Stimulated activated CD4-positive, alpha-beta T cell treated with anti-CD3 and anti-CD28 coated beads, Interleukin-2, amount 100 ng/mL, for 24 hours (primary cell): Measurements from ENCODE around the gene NFATC3.

Experiments used
- DNase-seq, 2 donors: peaks; one replicate each; pipeline ENCODE4 v3.0.0-alpha.2; 2020

NFATC3 gene

DNA sequence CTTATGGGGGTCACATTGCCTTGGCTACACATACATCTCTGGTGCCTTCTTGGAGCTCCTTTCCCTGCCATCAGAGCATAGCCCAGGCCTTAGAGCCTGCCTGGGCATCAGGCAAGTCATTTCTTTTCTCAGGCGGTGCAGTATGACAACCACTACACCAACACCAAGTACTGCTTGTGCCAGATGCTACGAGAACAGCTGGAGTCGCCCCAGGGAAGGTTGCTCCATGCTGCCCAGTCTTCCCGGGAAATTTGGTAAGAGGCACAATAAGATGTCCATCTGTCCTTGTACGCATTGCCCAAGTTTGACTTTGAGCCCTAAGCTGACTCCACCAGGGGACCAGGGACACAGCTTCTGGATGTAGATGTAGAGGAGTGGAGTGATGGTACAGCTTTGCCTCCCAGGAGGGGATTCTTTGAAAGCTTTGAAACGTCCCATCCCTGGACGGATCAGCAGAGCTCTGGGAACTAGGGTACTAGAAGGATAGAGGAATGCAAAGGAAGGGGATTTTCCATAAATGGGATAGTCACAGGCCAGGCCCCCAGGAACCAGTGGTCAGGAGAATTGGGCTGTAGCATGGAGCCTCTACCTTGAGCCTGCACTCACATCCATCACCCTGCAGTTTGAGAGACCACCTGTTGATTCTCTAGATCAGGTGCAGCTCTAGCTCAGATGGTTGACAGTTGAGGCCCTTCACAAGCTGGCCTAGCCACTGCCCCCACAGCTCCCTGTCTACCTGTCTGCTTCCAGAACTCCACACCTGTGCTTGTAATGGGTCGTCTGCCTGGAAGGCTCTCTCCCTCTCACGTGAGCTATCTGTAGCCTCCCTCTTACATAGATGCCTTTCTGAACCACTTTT is 11.0 kb upstream of the NFATC3 start:
- DNase-seq, result no peak

DNA sequence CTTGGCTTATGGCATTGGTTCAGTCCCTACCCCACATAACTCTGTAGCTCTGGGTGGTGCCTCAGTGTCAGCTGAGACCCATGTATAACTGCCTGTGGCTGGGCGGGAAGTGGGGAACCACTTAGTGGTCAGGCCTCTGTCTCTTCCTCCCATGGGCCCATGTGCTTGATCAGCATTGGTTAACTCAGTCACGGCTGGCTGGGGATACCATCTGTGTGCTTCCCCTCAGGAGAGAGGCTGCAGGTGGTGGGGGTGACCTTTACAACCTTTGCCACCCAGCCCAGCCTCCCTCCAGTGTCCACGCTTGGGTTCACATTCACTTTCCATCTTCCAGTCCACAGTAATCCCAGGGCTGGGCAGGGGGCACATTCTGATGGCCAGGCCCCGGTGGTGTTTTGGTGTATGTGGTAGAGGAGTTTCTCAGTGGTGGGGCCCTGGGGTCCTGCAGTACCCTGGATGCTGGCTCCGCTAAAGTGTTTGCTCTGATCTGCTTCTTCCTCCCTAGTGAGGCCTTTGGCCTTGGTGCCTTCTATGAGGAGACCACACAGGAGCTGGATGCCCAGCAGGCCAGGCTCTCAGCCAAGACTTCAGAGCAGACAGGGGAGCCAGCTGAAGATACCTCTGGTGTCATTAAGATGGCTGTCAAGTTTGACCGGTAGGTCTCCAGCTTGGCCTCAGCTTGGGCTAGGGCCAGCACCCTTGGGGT is 10.2 kb upstream of the NFATC3 start:
- DNase-seq, result peak in 1 of 2 donors; percentile 47

DNA sequence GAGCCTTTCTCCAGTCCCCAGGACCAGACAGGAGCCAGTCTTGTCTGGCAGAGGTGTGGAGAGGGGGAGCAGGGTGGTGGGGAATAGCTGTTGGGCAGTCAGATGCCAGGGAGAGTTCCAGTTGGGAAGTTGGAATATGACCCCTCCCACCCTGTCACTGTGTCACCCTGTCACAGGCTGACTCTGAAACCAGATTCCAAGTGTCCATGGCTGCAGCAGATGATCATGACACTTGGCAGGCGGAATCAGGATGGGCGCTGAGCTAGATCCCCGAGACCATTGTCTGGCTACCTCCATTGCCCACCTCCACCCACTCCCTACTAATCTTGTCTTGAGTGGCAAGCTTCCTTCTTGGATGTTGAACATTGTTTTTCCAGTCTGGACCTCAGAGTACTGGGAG is 9.2 kb upstream of the NFATC3 start:
- DNase-seq, result no peak

DNA sequence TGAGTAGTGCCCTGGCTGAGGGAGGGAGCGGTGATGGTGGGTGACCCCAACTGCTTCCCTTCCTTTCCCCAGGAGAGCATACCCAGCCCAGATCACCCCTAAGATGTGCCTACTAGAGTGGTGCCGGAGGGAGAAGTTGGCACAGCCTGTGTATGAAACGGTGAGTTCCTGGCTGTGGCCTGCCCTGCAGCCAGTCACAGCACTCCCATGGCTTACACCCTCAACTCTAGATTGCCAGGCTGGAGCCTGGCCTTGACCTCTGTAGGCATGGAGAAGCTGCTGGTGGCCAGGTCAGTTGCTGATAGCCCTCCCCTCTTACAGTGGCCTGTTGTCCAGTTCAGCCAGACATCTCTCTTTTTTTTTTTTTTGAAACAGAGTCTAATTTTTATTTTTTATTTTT is 8.6 kb upstream of the NFATC3 start:
- no peak for DNase-seq

DNA sequence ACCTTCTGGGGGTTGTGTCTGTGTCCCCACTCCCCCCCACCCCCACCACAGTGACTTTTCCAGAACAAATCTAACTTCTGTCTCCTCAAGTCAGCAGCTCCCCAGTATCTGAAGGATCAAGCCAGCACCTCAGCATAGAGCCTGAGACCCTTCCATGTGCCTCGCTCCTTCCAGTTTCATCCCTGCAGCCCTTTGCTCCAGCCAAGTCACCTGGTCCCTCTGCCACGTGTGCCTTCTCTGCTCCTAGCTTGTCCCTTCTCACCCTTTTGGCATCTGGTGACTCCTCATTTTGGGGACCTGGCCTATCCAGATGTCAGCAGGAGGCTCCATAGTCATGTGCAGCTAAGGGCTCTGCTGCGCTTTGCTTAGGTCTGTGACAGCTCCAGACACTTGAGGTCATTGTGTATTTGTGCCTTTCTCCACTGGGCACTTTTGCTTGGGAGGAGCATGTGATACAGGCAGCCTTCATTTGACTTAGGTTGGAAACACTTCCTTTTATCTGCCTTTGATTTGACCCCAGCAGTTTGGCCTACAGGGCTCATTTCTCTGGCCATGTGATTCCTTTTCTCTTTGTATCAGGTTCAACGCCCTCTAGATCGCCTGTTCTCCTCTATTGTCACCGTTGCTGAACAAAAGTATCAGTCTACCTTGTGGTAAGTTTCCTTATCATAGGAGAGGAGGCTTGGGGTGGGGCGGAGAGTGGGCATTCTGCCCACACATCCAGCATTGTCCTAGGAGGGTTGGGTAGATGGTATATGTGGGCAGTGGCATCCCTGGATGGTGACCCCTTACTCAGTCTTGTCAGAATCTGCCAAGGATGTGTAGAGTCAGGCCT is 7.1 kb upstream of the NFATC3 start:
- DNase-seq, result no peak

DNA sequence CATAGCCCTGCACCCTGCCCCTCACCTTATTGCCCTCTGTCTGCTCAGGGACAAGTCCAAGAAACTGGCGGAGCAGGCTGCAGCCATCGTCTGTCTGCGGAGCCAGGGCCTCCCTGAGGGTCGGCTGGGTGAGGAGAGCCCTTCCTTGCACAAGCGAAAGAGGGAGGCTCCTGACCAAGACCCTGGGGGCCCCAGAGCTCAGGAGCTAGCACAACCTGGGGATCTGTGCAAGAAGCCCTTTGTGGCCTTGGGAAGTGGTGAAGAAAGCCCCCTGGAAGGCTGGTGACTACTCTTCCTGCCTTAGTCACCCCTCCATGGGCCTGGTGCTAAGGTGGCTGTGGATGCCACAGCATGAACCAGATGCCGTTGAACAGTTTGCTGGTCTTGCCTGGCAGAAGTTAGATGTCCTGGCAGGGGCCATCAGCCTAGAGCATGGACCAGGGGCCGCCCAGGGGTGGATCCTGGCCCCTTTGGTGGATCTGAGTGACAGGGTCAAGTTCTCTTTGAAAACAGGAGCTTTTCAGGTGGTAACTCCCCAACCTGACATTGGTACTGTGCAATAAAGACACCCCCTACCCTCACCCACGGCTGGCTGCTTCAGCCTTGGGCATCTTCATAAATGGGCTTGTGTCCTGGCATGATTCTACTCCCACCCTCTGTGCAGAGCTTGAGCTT is 6.3 kb upstream of the NFATC3 start:
- DNase-seq, result no peak

DNA sequence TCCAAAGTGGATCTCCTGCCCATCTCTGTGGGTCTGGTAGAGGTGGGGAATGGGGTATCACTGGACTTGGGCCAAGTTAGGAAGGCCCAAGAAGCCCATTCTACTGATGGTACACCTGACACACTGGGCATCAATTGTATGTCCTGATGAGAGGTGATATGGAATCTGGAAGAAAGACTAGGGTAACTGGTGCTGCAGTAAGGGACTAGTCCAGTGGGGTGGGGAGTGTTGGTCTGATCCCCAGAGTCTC is 5.9 kb upstream of the NFATC3 start:
- DNase-seq, result no peak

DNA sequence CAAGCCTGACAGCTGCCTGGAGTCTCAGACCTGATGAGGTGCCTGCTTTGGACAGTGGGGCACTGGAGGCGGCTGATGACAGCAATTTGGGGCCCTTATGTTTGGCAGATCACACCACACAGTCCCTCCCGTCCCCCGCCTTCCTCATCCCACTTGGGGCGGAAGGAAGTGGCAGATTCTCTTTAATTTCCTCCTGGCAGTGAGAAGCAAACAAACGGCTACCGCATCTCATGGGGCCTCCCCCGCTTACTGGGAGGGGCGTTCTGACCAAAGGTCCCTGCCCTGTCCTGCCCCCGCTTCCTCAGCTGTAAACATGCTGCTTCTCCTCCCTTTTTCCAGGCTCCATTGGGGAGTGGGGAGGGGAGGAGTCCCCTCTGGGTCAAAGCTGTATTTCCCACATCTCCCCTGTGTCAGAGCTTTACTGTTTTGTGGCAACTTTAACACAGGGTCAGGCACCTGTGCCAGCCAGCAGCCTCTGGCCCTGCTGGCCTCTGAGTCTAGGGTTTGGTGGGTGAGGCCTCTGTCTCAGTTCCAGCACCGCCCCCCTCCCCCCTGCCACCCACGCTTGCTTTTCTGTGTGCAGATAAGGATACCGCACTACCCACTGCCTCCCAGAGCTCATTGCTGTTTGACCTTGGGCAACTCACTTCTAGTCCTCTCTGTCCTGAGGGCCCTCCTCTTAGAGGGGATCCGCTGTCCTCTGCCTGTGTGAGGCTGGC is 5.4 kb upstream of the NFATC3 start:
- DNase-seq, result peak; percentile 70 to 74

DNA sequence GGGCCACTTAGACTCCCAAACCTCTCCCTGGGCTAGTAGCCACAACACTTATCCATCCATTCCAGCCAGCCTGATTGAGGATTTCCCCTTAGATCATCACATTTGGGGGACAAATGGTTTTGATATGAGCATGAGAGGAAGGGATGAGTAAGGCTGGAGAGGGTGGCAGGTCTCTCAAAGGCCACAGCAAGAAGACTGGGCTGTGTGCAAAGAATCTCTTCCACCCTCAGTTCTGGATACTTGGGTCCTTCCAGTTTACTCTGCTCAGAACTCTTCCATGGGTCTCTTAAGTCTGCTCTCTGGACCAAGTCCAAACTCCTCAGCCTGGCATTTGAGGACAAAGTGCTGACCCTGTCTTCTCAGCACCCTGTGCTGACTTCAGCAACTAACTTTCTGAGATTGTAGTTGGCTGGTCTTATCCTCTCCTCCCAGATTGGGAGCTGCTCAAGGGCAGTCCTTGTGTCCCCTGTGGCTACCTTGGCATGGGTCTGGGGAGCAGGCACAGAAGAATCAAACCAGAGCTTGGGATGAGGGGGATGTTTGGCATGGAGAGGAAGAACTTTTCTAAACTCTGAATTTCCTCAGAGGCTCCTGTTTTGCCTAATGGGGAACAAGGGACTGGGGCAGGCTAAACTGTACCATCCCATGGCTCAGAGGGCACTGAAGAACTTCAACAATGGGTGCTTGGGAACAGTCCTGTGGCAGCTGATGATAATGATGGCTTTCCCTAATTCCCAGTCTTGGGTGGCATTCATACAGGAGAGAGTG is 3.1 kb upstream of the NFATC3 start:
- DNase-seq, result peak in 1 of 2 donors; percentile 33

DNA sequence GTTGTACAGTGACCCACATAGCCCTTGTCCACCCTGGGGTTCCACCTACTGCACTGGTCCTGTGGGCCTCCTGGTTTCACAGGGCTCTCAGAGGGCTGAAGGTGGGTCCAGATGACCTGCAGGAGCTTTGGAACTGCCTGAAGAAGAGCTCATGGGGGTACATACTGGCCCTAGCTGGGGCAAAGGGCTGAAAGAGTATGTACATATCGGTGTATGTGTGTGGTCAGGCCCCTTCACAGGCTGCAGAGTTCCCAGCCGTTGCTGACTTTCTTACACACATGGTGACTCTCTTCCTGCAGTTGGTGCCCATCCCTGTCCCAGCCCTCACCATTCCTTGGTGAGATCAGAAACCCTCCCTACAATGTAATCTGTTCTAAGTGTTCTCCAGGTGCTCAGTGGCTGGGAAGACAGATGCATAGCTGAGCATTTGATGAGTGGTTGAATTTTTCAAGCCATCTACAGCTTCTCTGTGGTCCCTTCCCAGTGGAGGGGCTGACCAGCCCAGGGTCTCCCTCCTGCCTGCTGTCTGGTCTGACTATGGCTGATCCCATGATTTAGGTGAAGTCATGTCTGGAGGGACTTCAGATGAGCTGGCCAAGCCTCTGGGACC is 2.4 kb upstream of the NFATC3 start:
- no peak for DNase-seq

DNA sequence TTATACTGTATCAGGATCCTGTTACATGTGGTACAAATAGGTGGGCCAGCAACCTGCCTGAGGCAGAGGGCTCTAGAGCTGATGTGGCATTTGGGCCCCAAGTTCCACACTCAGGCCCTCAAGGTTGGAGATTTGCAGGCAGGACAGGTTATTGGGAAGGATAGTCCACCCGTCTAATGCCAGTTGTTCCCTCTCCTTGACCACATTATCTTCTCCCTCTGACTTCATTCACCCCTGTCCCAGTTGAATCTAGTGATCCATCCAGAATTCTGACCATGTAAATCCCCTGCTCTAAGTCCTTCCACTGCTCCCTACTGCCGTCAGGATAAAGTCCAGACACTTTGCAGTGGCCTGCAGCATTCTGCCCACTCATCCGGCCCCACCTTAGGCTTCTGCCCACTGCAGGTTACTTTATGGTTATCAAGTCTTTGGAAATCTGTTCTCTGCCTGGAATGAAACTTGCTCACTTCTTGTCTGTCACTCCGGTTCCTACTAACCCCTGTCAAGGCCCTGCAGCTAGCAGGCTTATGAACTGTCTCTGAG is 1.9 kb upstream of the NFATC3 start:
- DNase-seq, result no peak

DNA sequence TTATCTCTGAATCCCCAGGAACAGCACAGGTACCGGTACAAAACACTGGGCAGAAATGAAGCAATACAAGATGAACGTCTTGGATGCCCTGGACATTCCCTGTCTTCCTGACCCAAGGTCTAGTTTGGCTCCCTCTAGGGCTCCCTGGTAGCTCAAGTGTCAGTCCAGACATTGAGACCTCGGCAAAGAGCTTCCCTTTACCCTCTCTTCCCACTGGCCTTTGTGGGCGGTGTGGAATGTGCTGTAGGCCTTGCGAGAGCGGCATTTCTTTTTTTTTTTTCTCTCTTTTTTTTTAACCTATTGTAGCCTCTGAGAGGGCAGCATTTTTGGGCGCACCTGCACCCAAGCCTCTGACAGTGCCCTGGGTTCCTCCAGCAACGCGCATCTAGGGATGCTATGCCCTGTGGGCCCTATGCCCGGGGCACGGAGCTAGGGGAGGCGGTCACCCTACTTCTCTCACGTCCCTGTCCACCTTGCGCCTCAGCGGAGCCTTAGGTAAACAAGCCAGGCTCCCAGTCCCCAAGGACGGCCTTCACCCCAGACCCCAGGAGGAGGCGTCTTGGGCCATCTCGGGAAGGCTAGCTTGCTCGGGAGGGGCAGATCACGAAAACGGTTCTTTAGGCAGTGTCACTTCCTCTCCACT is 1.2 kb upstream of the NFATC3 start:
- no peak for DNase-seq

DNA sequence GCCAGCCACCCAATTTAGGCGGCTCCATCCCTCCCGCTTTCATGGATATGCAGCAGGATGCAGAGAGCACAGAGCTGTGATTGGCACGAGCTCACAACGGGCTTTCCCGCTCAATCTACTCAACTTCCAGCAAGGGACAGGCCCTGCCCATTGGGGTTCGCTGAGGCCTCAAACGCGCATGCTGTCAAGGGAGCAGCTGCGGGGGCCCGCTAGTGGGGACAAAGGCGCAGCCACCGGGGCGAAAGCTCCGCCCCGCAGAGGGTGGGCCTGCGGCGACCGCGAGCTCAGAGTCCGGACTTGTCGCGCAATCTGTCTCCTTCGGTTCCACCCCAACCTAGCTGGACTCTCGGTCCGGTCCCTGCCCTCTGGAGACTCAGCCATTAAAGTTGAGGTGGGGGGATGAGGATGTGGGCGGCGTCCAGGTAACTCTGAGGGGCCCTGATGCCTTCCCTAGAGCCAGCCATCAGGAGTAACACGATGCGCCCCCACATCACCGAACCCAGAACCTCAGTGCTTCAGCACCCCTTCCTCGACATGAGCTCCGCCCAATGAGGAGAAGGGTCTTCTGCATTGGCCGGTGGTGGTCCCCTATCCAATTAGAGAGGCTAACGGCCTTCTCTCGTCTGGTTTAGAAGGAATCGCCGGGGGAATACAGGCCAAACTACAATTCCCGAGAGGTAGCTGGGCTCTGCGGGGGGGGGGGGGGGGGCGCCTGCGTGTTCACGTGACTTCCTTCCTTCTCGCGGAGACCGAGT is 489 bp upstream of the NFATC3 start:
- DNase-seq, result peak; percentile 87 to 90

DNA sequence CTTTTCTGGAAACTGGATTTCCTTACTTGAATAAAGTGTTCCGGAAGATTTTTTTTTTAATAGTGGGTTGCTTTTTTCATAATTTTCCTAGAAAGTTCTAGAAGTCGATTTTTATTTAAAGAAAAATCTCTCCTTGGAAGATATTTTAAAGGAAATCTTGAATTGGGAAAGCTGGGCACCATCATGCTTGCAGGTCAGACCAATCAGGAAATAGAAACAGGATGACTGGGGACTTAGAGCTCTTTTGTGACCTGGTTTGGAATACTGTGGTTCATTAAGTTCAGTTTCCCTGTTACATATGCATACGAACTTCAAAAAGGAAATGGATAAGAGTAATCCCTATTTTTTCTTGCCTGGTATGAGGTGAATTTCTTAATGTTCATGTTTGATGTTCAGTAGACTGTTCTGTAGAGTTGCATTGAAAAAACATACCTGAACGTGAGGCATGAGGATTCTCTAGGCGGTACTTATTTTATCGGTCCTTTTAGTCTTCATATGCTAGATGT is 1.2 kb downstream of the NFATC3 start:
- no peak for DNase-seq

DNA sequence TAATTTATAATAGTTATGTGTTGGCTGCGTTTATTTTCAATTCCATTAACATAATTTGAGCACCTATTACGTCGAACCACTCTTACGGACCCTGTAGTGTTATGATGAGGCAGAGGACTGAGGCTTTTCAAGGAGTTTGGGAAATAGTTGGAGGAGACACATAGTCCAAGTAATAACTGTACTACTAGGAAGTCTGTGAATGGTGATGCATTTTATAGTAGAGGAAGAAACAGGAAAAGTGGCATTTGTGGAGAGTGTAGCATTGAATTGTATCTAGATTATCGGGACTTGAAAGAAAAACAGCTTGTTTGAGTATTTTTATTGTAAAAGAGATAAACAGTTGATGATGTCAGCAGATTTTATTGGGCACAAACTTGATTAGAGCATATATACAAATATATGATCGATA is 1.7 kb downstream of the NFATC3 start:
- no peak for DNase-seq

DNA sequence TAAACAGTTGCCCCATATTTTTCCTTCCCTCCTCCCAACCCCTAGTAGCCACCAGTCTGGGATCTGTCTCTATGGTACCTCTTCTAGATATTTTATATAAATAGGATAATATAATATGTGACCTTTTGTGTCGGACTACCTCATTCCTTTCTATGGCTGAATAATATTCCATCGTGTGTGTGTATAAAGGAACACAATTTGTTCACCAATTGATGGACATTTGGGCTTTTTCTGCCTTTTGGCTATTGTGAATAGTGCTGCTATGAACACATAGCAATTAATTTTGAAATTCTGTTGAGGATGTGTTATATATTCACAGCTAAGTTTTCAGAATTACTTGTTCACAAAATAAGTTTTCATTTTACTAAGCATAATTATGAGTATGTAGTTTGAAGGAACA is 2.5 kb downstream of the NFATC3 start:
- no peak for DNase-seq

DNA sequence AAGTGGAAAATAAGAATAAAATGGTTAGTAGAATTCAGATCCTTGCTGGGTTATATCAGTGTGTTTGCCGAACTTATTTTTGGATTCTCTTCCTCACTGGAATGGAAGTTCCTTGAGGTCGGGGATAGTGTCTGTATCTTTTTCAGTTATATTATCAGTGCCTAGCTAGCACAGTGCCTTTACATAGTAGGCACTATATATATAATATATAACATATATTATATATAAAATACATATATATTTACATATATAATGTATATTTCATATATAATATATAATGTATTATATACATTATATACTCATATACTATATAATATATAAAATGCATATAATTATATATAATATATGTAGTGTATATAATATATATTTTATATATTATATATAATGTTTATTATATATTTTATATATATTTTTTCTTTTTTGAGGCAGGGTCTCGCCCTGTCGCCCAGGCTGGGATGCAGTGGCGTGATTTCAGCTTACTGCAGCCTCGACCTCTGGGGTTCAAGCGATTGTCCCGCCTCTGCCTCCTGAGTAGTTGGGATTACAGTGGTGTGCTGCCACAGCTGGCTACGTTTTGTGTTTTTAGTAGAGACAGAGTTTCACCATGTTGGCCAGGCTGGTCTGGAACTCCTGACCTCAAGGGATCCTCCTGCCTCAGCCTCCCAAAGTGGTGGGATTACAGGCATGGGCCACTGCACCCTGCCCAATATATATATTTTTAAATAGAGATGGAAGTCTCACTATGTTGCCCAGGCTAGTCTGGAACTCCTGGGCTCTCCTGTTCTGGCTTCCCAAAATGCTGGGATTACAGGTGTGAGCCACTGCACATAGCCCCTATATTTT is 3.2 kb downstream of the NFATC3 start:
- DNase-seq, result no peak

DNA sequence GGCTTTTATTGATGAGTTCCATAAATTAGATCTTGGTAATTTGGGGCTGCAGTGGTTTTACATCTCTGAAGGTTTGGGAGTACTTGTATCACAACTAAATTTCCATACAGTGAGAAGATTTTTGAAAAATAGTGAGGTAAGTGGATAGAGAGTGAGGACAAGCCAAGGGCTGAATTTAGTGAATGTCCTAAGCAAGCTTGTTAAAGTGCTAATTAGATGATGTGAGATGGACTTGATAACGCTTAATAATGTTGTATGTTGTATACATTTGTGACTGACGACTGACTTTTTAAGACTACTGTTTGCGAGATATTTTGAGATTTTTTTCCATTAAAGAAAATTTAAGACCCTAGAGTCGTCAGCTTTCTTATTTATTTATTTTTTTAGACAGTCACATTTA is 3.9 kb downstream of the NFATC3 start:
- no peak for DNase-seq

DNA sequence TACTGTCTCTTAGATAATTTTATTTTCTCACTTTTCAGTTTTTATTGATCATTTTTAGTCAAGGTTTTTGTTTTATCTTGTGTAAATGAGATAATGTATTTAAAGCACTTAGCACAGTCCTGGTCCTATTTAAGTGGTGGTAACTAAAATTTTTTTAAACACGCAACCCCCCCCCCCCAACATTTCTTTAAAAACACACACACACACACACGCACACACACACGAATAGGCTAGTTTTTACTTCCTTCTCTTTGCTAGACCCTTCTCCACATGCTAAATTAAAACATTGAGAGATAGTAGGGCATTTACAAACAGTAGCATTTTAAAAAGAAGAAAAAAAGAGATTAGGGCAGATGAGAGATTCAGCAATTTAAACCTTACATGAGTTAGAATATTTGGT is 5.0 kb downstream of the NFATC3 start:
- DNase-seq, result no peak
